Kidney epithelial cell (primary cell): Measurements from ENCODE around the gene BNC2. TPM values are rescaled to one million over a fixed set of nuclear protein-coding genes. Genes with fewer than 3 reads are reported as not detected.
"Not testable (repeated sequence)": the region's sequence is repeated elsewhere in the genome, so short reads cannot be mapped to it uniquely, and the experiment has no call there.

Source experiments
- DNase-seq: peaks from one replicate; pipeline ENCODE4 v3.0.0-alpha.2; 2010; ENCODE audit warnings: low read depth
- H3K27me3 ChIP-seq: 2 replicates; pipeline ENCODE4 v1.6.0; 2011; ENCODE audit warnings: low read length; ENCODE audit not compliant: control insufficient read depth, insufficient read depth
- H3K36me3 ChIP-seq: 2 replicates; pipeline ENCODE4 v1.5.1; 2011; ENCODE audit warnings: low read length; ENCODE audit not compliant: control insufficient read depth, insufficient read depth
- H3K4me3 ChIP-seq: 2 replicates; pipeline ENCODE4 v1.5.1; 2011; ENCODE audit warnings: low read depth, mild to moderate bottlenecking, control low read depth, low read length
- CTCF ChIP-seq: IDR thresholded peaks from 2 replicates; pipeline ENCODE4 v1.5.1; 2011; ENCODE audit warnings: mild to moderate bottlenecking, moderate library complexity, low read length, control low read depth, inconsistent platforms; ENCODE audit not compliant: insufficient read depth, poor library complexity, severe bottlenecking
- total RNA-seq: library from RNA; depleted of rRNA; stranded (reverse); fragments of >200 nt; gene quantifications from 2 replicates; pipeline ENCODE4 v1.2.3, GENCODE V29; 2015

BNC2 gene
- total RNA-seq, 1 donor from 2014 or later: 1.5 TPM

DNA sequence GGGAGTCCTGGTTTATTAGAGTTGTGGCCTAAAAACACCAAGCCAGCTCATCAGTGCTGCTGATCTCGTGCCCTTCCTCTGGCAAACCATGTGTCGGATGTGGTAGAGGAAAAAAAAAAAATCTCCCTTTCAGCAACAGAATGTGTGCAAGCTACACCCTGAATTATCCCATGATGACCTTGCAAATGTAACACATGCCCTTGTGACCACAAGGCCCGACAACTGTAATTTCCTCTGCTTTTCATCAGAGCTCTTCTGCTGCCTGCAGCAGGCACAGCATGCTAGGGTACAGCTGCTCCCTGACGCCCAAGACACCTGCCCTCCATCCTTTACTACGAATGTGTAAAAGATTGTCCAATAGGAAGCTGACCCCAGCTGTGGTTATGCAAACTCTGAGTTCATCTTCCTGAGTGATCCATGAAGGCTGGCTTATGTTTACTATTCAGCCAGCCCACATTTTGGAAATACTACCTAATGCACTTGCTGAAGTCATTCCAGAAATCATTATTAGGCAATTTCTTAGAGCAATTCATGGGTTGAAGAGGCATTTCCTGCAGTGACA is 14.6 kb upstream of the BNC2 start:
- no peaks in the 10 kb centered on the region for H3K27me3 ChIP-seq
- no peak for DNase-seq
- no peak overlapping the region for H3K4me3 ChIP-seq
- H3K36me3 ChIP-seq: no peaks in the 10 kb centered on the region
- TF ChIP-seq CTCF: no peak

- no peak for TF ChIP-seq CTCF
- no peaks in the 10 kb centered on the region for H3K27me3 ChIP-seq
- no peak for DNase-seq
- H3K36me3 ChIP-seq: no peaks in the 10 kb centered on the region
- no peak overlapping the region for H3K4me3 ChIP-seq
Observed at GRCh38 chr9:16884373-16884772, 13.9 kb upstream of the BNC2 start.

- Histone ChIP-seq H3K27me3 (no peaks in the 10 kb centered on the region), H3K36me3 (no peaks in the 10 kb centered on the region), H3K4me3 (no peak overlapping the region)
- no peak for DNase-seq
- TF ChIP-seq CTCF: no peak
Observed at GRCh38 chr9:16883586-16883985, 13.1 kb upstream of the BNC2 start.

- not testable (repeated sequence) for H3K27me3 ChIP-seq, DNase-seq, H3K36me3 ChIP-seq, H3K4me3 ChIP-seq
Observed at GRCh38 chr9:16882440-16882839, 12.0 kb upstream of the BNC2 start.

- Histone ChIP-seq H3K27me3 (no peaks in the 10 kb centered on the region), H3K4me3 (no peak overlapping the region), H3K36me3 (no peaks in the 10 kb centered on the region)
- no peak for DNase-seq
- no peak for TF ChIP-seq CTCF
Observed at GRCh38 chr9:16879416-16879815, 8.9 kb upstream of the BNC2 start.

GRCh38 chr9:16877256-16877655 is 6.8 kb upstream of the BNC2 start:
- no peak for DNase-seq
- H3K27me3 ChIP-seq: no peaks in the 10 kb centered on the region
- no peaks in the 10 kb centered on the region for H3K36me3 ChIP-seq
- TF ChIP-seq CTCF: no peak
- no peak overlapping the region for H3K4me3 ChIP-seq
